Activated T-helper 1 cell treated with anti-CD3 and anti-CD28 coated beads, Interleukin-12 subunit alpha, Interleukin-12 subunit beta, Interleukin-2, Interleukin-4 antibody, amounts not matched to agents 30 ng/mL and 10 ng/mL and 1 ng/mL, durations not matched to agents 14 hours and 24 hours and 36 hours (primary cell): ENCODE data around the gene BAHCC1. TPM values are rescaled to one million over a fixed set of nuclear protein-coding genes. Genes with fewer than 3 reads are reported as not detected.

Source experiments
- DNase-seq: peaks from one replicate; pipeline ENCODE4 v3.0.0; 2021; ENCODE audit warnings: low spot score
- H3K27ac Mint-ChIP-seq: one replicate; pipeline ENCODE4 v1.8.0; 2021; ENCODE audit warnings: mild to moderate bottlenecking, mixed read lengths
- H3K27me3 Mint-ChIP-seq: one replicate; pipeline ENCODE4 v1.8.0; 2022; ENCODE audit warnings: mild to moderate bottlenecking, moderate library complexity, mixed read lengths; ENCODE audit not compliant: insufficient read depth
- H3K36me3 Mint-ChIP-seq: one replicate; pipeline ENCODE4 v1.8.0; 2021; ENCODE audit warnings: low read depth, mixed read lengths
- H3K4me1 Mint-ChIP-seq: one replicate; pipeline ENCODE4 v1.8.0; 2021; ENCODE audit warnings: low read depth, mixed read lengths
- H3K4me3 Mint-ChIP-seq: one replicate; pipeline ENCODE4 v1.8.0; 2021; ENCODE audit warnings: mild to moderate bottlenecking, moderate library complexity, mixed read lengths
- H3K9me3 Mint-ChIP-seq: one replicate; pipeline ENCODE4 v1.8.0; 2021; ENCODE audit warnings: mixed read lengths
- intact Hi-C: fragments of 100-400 bp; cut with micrococcal nuclease; formaldehyde crosslinking; loops from one replicate; pipeline ENCODE4 v1.15.1; 2024
- total RNA-seq: library from RNA; stranded (reverse); gene quantifications from 2 replicates; pipeline ENCODE4 v1.2.3, GENCODE V29; 2022

The BAHCC1 gene
- total RNA-seq, 1 donor from 2014 or later, result 0.08 TPM

DNA sequence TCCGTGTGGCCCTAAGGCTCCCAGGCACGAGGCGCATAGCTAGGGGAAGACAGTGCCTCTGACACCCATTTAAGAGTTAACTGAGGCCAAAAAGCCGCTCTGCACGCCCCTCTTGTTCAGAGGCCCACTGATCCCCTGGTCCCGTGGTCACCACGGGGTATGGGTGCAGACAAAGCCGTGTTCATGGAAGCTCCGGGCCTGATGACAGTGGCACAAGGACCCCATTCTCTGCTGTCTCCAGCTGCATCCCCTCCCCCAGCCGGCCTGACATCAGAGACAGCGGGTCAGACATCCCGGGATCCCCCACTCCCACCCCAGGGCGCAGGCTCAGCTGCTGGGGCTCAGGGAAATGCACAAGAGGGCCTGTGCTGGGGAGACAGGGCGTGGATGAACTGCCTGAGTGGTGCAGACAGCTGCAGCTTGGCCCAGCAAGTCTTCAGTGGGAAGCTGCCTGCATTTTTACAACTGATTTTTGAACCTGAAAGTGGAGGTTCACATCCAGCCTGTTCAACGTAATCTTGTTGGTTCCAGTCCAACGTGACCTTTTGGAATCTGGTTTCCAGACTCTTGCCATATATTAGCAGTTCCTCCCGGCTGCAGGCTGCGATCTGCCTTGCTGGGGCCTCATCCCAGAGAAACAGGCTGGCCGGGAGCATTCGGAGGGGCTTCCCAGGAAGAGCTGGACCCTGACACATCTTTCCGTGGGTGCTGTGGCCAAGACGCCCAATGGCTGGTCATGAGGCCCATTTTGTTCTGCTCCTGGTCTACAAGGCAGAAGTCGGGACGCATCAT is 9.7 kb upstream of the BAHCC1 start:
- peaks cover 29% of the 10 kb centered on the region for H3K27me3 Mint-ChIP-seq
- H3K9me3 Mint-ChIP-seq, result no peaks in the 10 kb centered on the region
- no peak for DNase-seq
- no peaks in the 10 kb centered on the region for H3K36me3 Mint-ChIP-seq
- no peak overlapping the region for H3K27ac Mint-ChIP-seq
- intact Hi-C loops, result loop anchor here (2.0 kb wide), 1 partner anchor 39 kb away; no protein-coding TSS in a partner anchor
- peak overlapping the region; percentile 37 for H3K4me3 Mint-ChIP-seq
- no peaks in the 10 kb centered on the region for H3K4me1 Mint-ChIP-seq

GRCh38 chr17:81386141-81386645 is 9.1 kb upstream of the BAHCC1 start:
- peak overlapping the region; percentile 37 for H3K4me3 Mint-ChIP-seq
- no peak for DNase-seq
- H3K4me1 Mint-ChIP-seq, result no peaks in the 10 kb centered on the region
- no peak overlapping the region for H3K27ac Mint-ChIP-seq
- H3K27me3 Mint-ChIP-seq, result peaks cover 34% of the 10 kb centered on the region
- intact Hi-C loops, result loop anchor here (2.0 kb wide), 1 partner anchor 39 kb away; no protein-coding TSS in a partner anchor
- H3K9me3 Mint-ChIP-seq, result no peaks in the 10 kb centered on the region
- no peaks in the 10 kb centered on the region for H3K36me3 Mint-ChIP-seq

DNA sequence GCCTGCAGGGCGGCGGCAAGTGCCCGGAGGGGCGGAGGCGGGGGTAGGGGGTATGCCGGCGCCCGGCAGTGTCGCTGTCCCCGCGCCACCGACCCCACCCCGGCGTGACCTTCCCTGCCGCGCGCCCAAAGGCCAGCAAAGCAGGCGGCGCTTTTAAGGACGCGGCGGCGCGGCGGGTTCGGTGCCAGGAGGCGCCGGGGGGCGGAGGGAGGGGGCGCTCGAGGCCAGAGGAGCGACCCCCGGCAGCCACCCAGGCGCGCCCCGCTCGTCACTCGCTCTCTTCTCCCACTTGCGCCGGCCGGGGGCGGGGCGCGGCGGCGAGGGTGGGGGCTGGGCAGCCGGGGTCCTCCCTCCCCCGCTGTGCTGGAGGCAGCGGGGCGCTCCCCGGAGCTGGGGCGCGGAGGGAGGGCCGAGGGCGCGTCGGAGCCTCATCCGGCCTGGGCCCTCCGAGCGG is 8.6 kb upstream of the BAHCC1 start:
- intact Hi-C loops, result loop anchor here (2.0 kb wide), 1 partner anchor 40 kb away; no protein-coding TSS in a partner anchor
- DNase-seq, result no peak

GRCh38 chr17:81387100-81388090 is 7.9 kb upstream of the BAHCC1 start:
- Mint-ChIP-seq H3K27me3 (peaks cover 41% of the 10 kb centered on the region), H3K36me3 (no peaks in the 10 kb centered on the region), H3K27ac (peak overlapping the region; percentile 71), H3K9me3 (no peaks in the 10 kb centered on the region), H3K4me1 (no peaks in the 10 kb centered on the region), H3K4me3 (peak overlapping the region; percentile 74)
- intact Hi-C loops, result loop anchor here (2.0 kb wide), 1 partner anchor 41 kb away; no protein-coding TSS in a partner anchor
- peak; percentile 44 for DNase-seq

More for the DNA sequence above, 8.6 kb upstream of the BAHCC1 start:
- Mint-ChIP-seq H3K4me3 (no peak overlapping the region), H3K27me3 (peaks cover 37% of the 10 kb centered on the region), H3K9me3 (no peaks in the 10 kb centered on the region), H3K36me3 (no peaks in the 10 kb centered on the region), H3K27ac (no peak overlapping the region), H3K4me1 (no peaks in the 10 kb centered on the region)

DNA sequence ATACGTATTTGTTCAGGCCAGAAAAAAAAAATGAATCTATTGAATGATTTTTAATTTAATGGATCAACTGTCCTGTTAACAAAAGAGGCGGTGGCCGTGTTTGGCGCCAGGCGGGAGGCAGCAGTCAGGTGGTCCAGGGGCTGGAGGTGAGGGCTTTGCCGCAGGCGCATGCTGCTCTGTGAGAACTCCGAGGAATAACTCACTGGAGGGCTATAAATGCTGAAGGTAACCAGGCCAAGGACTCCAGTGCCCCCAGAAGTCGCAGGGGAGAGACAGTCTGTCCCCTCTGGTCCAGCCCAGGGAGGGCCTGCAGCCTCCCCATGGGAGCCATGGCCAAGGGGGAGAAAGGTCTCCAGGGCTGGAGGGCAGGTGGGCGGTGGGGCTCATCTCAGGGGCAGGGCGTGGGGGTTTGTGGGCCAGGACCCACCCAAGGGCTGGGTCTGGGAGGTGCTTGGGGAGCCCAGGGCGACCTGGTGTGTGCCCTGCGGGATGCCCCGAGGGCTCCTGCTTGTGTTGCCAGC is 7.1 kb upstream of the BAHCC1 start:
- no peak for DNase-seq
- Mint-ChIP-seq H3K27me3 (peaks cover 41% of the 10 kb centered on the region), H3K4me3 (peak overlapping the region; percentile 29), H3K9me3 (no peaks in the 10 kb centered on the region), H3K27ac (peak overlapping the region; percentile 4), H3K36me3 (no peaks in the 10 kb centered on the region), H3K4me1 (no peaks in the 10 kb centered on the region)
- intact Hi-C loops, result no loop called here

DNA sequence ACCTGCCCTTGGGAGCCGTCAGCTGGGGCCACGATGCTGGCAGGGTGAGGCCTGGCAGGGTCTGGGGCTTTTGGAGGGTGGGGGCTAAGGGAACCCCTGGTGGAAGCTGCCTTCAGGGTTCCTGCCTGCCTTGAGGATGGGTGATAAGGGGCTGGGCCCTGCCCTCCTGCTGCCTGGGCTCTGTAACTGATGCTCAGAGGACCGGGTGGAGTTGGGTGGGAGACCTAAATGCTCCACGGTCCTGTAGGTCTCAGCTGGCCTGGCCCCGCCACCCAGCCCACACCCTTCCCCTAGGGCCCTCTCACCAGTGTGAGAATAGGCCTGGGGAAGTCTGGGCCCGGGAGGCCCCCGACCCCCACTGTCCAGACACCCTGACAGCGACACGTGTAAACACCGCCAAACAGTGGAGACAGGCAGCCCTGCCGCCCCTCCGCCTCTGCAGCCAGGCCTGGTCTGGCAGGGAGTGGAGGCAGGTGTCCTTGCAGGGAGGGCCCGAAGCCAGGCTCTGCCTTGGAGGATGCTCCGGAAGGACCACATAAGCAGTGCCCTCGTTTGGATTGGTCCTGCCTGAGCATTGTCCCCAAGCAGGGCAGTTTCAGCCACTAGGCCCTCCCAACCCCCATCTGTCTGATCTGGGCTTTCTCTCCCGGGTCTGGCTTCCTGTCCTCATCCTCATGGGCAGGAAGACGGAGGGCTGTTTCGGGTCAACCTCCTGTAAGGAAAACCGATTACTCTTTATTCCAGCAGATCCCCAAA is 6.5 kb upstream of the BAHCC1 start:
- Mint-ChIP-seq H3K27ac (no peak overlapping the region), H3K4me1 (no peaks in the 10 kb centered on the region), H3K27me3 (peaks cover 42% of the 10 kb centered on the region), H3K9me3 (no peaks in the 10 kb centered on the region), H3K4me3 (peak overlapping the region; percentile 11), H3K36me3 (no peaks in the 10 kb centered on the region)
- intact Hi-C loops, result no loop called here
- DNase-seq, result no peak

- Mint-ChIP-seq H3K27ac (no peak overlapping the region), H3K27me3 (peaks cover 45% of the 10 kb centered on the region), H3K36me3 (no peaks in the 10 kb centered on the region), H3K4me1 (peaks cover 6% of the 10 kb centered on the region), H3K9me3 (no peaks in the 10 kb centered on the region), H3K4me3 (no peak overlapping the region)
- intact Hi-C loops, result no loop called here
- DNase-seq, result no peak
These were observed 5.7 kb upstream of the BAHCC1 start for GRCh38 chr17:81389585-81389984.

GRCh38 chr17:81390029-81390872 is 5.0 kb upstream of the BAHCC1 start:
- H3K27me3 Mint-ChIP-seq, result peaks cover 44% of the 10 kb centered on the region
- no peaks in the 10 kb centered on the region for H3K9me3 Mint-ChIP-seq
- no peak overlapping the region for H3K27ac Mint-ChIP-seq
- intact Hi-C loops, result loop anchor here (10.0 kb wide), 1 partner anchor 1545 kb away; no protein-coding TSS in a partner anchor
- no peak for DNase-seq
- no peak overlapping the region for H3K4me3 Mint-ChIP-seq
- H3K36me3 Mint-ChIP-seq, result no peaks in the 10 kb centered on the region
- peaks cover 13% of the 10 kb centered on the region for H3K4me1 Mint-ChIP-seq

GRCh38 chr17:81390873-81391255 is 4.4 kb upstream of the BAHCC1 start:
- Mint-ChIP-seq H3K27me3 (peaks cover 39% of the 10 kb centered on the region), H3K9me3 (no peaks in the 10 kb centered on the region)
- intact Hi-C loops, result loop anchor here (10.0 kb wide), 1 partner anchor 1546 kb away; no protein-coding TSS in a partner anchor

DNA sequence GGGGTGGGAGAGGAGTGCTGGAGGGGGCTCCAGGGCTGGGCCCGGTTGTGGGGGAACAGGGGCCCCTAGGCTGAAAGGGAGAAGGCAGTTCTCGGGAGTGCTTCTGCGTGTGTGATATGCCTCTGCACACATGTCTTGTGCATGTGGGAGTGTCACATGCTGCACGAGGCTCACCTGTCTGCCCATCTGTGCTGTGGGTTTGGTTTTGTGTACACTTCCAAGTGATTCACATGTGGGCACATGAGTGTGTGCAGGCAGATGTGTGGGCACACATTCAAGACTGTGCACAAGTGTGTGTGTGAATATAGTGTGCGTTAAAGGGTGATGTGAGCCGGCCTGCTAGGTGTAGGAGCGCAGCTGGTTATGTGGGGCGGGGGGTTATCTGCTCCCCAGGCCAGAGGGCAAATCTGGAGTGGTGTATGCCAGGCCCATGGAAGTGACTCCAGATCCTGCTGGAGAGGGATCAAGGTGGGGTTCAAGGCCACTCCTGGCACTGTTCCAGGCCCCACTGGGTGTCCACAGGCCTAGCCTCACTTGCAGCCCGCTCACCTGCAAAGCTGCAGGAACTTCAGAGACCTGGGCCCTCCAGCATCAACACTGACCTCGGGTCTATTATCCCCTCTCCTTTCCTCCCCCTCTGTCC is 3.8 kb upstream of the BAHCC1 start:
- Mint-ChIP-seq H3K36me3 (no peaks in the 10 kb centered on the region), H3K27me3 (peaks cover 36% of the 10 kb centered on the region), H3K4me3 (no peak overlapping the region), H3K27ac (peak overlapping the region; percentile 34), H3K4me1 (peaks cover 15% of the 10 kb centered on the region), H3K9me3 (no peaks in the 10 kb centered on the region)
- intact Hi-C loops, result loop anchor here (10.0 kb wide), 1 partner anchor 1547 kb away; no protein-coding TSS in a partner anchor
- DNase-seq, result no peak

More at GRCh38 chr17:81390873-81391255, 4.4 kb upstream of the BAHCC1 start:
- no peak for DNase-seq
- H3K4me1 Mint-ChIP-seq, result peaks cover 15% of the 10 kb centered on the region
- no peak overlapping the region for H3K4me3 Mint-ChIP-seq
- H3K27ac Mint-ChIP-seq, result no peak overlapping the region
- no peaks in the 10 kb centered on the region for H3K36me3 Mint-ChIP-seq
